HG03095 (cell line): ENCODE data around the gene OR2T5.
"Not testable (repeated sequence)": the region's sequence is repeated elsewhere in the genome, so short reads cannot be mapped to it uniquely, and the experiment has no call there.

Source experiments
- ATAC-seq: cut with Tn5 transposase; IDR thresholded peaks from one replicate; pipeline ENCODE4 v1.9.1; 2021; ENCODE audit warnings: moderate library complexity; ENCODE audit not compliant: unreplicated experiment

Gene OR2T5

DNA sequence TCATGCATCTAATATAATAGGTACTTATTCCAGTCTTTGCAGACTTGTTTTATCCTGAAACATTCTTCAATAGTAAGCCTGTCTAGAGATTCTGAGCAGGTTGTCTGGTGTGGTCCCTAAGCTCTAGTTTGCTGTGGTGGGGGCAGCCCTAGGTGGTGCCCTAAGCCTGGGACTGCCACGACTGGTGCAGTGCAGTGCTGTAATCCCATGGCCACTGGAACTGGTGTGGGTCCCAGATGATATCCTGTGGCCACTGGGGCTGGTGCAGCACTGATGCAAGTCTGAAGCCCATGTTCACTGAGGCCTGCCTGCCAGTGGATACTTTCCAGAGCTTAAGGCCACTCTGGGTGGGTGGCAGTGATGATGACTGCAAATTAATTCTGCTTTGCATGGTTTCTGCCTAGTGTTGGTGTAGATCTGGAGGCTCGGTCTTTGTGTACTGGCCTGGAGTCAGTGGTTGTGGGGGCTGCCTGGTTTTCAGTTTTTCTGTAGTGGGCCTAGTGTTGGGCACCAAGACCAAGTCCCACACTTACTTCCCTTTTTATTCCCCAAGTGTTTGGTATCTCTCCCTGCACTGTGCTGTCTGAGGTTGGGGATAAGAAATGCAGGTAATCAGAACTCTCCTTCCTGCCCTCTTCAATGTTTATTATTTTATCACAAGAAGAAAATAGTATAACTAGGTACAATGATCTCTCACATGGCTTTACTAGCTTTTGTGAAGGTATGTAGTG, 12.1 kb downstream of the OR2T5 start:
- not testable (repeated sequence) for ATAC-seq

DNA sequence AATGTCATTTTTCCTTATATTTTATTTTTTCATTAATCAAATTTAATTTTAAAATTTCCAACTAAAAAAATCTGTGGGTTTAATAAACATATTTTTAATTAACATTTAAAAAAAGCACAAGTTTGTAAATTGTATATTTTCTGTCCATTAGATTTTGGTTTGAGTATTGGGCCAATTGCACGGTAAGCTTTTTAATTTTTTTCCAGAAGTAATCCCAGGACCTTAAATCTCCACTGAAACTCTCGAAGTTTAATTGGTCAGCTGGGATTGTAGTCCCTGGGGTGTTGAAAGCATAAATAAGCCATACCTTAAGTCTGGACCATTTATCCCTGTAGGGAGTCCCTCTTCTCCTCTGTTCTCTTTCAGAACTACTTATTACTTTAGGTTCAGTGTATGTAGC, 19.4 kb downstream of the OR2T5 start, which contains the start of gene OR2G6:
TSS of gene OR2G6 (plus strand) at position 301 of the 400 bp plus-strand sequence. CDS start 13,574 bp downstream, outside the sequence.
- not testable (repeated sequence) for ATAC-seq

DNA sequence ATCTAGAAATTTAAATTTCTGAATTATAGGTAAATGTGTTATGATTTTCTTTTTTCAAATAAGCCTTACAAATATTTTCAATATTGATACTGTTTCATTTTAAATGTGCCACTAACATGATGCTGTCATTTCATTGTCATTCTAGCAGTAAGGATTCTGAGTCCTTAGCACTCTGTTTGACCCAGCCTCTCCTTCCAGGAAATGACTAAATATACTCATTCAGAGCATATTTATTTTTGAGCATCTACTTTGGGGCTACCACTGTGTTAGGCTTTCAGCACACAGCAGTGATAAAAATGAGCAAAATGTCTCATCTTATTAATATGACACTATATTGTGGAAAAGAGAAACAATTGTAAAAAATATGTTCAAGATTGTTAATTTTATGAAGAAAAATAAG, 21.8 kb downstream of the OR2T5 start:
- not testable (repeated sequence) for ATAC-seq

DNA sequence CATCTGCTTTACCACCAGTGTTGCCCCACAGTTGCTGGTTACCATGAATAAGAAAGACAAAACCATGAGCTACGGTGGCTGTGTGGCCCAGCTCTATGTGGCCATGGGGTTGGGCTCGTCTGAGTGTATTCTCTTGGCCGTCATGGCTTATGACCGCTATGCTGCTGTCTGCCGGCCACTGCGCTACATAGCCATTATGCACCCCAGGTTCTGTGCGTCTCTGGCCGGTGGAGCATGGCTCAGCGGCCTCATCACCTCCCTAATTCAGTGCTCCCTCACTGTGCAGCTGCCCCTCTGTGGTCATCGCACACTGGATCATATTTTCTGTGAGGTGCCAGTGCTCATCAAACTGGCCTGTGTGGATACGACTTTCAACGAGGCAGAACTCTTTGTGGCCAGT, 33.5 kb downstream of the OR2T5 start:
- ATAC-seq: no peak

DNA sequence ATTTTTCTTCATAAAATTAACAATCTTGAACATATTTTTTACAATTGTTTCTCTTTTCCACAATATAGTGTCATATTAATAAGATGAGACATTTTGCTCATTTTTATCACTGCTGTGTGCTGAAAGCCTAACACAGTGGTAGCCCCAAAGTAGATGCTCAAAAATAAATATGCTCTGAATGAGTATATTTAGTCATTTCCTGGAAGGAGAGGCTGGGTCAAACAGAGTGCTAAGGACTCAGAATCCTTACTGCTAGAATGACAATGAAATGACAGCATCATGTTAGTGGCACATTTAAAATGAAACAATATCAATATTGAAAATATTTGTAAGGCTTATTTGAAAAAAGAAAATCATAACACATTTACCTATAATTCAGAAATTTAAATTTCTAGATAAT, 49.1 kb downstream of the OR2T5 start:
- not testable (repeated sequence) for ATAC-seq
